Subcutaneous adipose tissue (tissue), 4 donors: ENCODE measurements around the gene CCDC157. TPM values are rescaled to one million over a fixed set of nuclear protein-coding genes. Genes with fewer than 3 reads are reported as not detected.

Experiments
- CTCF ChIP-seq: fragments of 450-650 bp; IDR thresholded peaks from one replicate; pipeline ENCODE4 v1.5.1; 2016; ENCODE audit warnings: low read depth, mild to moderate bottlenecking, control low read depth, antibody characterized with exemption, moderate library complexity
- total RNA-seq, 4 donors: library from RNA; depleted of rRNA; stranded (reverse); fragments of >200 nt; gene quantifications; one replicate each; pipeline ENCODE4 v1.1.0, GENCODE V29; 2016

CCDC157 gene
- total RNA-seq, 4 donors from 2014 or later, result 1.0 to 4.7 (median 2.5) TPM

GRCh38 chr22:30404307-30404706, 47.5 kb downstream of the CCDC157 start:
- TF ChIP-seq CTCF, result no peak

- no peak for TF ChIP-seq CTCF
Observed at GRCh38 chr22:30405731-30406130, 48.9 kb downstream of the CCDC157 start.

GRCh38 chr22:30406400-30406799, 49.6 kb downstream of the CCDC157 start:
- no peak for TF ChIP-seq CTCF

GRCh38 chr22:30408388-30409102, 51.7 kb downstream of the CCDC157 start:
- TF ChIP-seq CTCF, result no peak

GRCh38 chr22:30411780-30412179, 55.0 kb downstream of the CCDC157 start:
- TF ChIP-seq CTCF, result no peak

- TF ChIP-seq CTCF, result no peak
Observed at GRCh38 chr22:30413001-30413400, 56.2 kb downstream of the CCDC157 start.

GRCh38 chr22:30413745-30414524, 57.1 kb downstream of the CCDC157 start:
- TF ChIP-seq CTCF, result no peak
